C1 segment of cervical spinal cord (tissue), 14 donors: Measurements from ENCODE around the gene EML6.
"Not testable (repeated sequence)": the region's sequence is repeated elsewhere in the genome, so short reads cannot be mapped to it uniquely, and the experiment has no call there.

Experiments used
- DNase-seq, 14 donors: peaks; one replicate each; lab custom pipeline; 2025; lab: John Stamatoyannopoulos, UW

The EML6 gene

DNA sequence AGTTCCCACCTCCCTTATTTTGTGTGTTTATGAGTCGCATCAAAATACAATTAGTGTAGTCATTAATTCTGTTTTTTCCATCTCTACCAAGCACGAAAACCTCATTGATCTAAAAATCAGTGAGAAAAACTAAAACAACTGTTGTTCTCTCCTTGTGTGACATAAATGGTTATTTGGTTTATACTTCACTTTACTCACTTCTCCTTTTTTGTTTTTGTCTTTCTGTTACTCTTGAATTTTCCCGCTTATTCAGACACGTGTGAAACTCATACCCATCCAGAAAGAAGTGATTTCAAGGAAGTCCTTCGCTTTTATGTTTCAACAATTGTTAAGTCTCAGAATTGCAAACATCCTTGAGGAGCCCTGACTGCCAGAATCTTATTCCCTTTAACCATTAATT is 121.6 kb downstream of the EML6 start:
- no peak for DNase-seq

GRCh38 chr2:54845514-54845913 is 122.1 kb downstream of the EML6 start:
- DNase-seq = no peak

DNA sequence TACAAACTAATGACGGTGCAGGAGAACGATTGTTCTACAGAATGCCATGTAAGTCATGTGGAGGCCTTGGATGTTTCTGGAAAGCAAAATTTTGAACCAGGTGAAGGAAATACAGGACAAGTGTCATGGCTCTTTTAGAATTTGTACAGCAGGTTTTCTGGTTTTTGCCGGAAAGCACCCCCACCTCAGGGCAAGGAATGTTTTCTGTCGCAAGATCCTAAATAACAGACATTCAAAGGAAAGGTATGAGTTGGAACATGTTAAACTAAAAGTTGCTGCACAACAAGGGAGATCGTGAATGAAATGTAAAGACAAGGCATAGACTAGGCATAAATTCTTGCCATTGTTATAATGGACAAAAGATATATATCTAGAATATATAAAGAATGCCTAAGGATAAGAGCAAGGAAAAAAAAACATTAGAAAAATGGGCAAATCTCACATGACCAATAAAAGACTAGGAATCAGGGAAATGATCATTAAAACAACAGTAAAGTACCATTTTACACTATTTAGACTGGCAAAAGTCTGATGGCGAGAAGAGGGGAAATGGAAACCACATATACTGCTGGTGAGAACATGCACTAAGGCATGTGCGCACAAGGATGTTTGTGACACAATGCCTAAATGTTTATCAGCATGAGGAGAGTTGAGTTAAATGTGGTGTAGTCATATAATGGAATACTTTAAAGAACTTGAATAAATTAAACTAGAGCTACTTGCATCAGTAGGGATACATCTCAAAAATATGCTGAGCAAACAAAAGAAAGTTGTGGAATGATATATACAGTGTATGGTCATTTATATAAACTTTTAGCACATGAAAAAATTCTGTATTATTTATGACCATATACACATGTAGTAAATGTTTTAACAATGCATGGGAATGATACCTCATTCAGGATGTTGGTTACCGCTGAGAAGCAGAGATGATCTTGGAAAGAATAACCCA is 127.0 kb downstream of the EML6 start:
- DNase-seq = no peak

GRCh38 chr2:54853616-54854310 is 130.3 kb downstream of the EML6 start:
- no peak for DNase-seq

DNA sequence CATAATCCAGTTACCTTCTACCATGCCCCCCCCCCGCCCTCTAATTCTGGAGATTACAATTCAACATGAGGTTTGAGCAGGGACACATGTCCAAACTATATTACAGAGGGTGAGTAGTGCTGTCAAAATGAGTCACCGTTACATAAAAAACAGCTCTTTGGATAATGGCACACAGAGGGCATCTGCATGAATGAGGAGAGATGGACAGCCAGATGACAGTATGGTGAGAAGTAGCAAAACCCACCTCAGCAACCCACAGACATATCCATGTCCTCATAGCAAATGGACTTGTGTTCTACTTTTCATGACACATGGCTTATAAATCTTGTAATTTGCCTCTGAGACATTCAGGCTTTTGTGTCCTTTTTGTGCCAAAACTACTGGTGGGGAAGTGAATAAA is 132.0 kb downstream of the EML6 start:
- no peak for DNase-seq

GRCh38 chr2:54858021-54858681 is 134.7 kb downstream of the EML6 start:
- DNase-seq = no peak

- peak in 1 of 14 donors; percentile 63 for DNase-seq
Measured at GRCh38 chr2:54859416-54859815, 136.0 kb downstream of the EML6 start.

GRCh38 chr2:54859997-54860701 is 136.7 kb downstream of the EML6 start:
- no peak for DNase-seq

GRCh38 chr2:54862229-54862628 is 138.8 kb downstream of the EML6 start:
- no peak for DNase-seq

DNA sequence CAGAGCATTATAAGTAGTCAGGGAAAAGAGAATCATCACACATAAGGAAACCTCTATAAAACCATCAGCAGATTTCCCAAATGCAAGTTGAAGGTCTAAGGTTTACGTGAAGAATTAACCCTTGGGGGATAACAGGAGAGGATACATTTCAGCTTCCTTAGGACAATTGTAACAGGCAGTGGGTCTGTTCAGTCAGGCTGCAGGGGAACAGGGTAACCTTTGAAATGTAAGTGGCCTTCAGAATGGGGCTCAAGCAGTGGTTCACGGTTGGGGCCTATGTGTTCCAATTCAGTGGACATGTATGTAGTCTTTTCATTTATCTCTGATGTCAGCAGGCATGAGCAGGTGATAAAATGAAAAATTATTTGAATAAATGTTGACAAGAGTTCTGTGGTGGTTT is 139.3 kb downstream of the EML6 start:
- no peak for DNase-seq

DNA sequence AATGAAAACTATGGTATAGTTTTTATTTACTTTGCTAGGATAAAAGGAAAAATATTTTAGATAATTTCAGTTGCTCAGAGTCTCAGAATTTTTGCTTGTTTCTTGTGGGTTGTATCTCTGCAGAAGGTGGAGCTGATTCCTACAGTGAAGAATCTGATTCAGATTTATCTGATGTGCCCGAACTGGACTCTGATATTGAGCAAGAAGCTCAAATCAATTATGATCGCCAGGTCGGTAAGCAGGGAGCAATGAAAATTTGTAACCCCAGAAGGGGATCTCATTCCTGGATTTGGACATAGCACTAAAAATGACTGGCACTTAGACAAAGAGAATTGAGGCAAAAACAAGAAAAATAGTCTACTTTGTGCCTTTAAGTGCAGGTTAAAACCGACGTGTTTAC is 140.2 kb downstream of the EML6 start:
- DNase-seq = no peak

DNA sequence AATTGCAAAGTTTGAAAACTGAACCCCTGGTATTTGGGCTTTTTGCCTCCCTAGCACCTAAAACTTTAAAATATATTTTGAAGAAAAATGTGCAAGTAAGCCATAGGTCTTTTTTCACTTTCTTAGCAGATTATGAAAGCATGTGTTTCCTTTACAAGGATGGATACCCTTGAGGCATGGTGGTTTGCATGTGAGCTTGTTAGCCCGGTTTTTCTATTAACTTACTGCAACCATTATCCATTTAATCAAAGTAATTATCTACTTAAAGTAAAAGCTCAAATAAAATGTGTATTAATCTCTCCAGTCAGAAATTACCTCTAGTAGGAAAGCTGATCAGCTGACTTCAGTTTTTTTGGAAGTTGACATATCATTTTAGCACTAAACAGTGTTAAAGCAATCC is 140.6 kb downstream of the EML6 start:
- no peak for DNase-seq

GRCh38 chr2:54864727-54865126 is 141.3 kb downstream of the EML6 start:
- no peak for DNase-seq

GRCh38 chr2:54866179-54866578 is 142.7 kb downstream of the EML6 start:
- no peak for DNase-seq

DNA sequence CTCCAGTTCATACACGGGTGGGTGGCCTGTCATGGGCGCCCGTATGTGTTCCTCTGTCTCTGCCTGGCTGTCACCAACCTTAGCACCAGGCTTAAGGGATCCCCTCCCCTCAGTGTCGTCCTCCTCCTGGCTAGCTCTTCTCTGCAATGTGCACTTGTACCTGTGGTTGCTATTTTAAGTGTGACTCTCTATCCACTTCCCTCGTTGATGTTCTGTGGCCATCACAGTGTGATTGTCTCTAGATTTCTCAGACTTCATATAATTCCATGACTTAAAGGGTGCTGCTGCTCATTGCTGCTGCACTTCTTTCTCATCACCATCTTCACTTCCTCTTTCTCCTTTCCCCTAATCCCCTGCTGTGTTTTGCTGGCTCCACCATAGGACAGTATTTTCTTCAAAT is 143.4 kb downstream of the EML6 start:
- DNase-seq = no peak

GRCh38 chr2:54867457-54867856 is 144.0 kb downstream of the EML6 start:
- DNase-seq = no peak

DNA sequence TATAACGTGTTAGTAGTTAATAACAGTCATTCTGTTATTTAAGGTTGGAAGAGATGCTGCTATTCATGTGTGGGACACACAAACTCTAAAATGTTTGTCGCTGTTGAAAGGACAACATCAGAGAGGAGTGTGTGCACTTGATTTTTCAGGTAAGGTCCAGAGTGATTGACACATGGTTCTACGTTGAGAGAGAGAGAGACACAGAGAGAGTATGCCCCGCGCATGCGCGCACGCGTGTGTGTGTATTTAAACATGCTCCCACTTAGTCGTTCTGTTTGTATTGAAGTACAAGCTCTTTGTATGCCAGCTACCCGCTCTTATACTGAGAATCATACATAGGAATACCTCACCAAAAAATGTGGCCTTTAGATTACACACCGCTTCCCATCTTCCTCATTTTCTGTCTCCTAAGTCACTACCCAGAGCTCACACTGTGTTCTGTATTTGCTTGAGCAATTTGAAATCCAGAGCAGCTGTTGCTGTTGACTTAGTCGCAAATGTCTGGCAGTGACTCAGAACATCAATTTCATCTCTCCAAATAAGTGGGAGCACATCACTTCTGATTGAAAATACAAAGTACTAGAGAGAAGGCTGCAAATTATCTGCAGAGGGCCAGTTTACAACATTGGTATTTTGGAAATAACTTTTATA is 148.1 kb downstream of the EML6 start:
- no peak for DNase-seq

DNA sequence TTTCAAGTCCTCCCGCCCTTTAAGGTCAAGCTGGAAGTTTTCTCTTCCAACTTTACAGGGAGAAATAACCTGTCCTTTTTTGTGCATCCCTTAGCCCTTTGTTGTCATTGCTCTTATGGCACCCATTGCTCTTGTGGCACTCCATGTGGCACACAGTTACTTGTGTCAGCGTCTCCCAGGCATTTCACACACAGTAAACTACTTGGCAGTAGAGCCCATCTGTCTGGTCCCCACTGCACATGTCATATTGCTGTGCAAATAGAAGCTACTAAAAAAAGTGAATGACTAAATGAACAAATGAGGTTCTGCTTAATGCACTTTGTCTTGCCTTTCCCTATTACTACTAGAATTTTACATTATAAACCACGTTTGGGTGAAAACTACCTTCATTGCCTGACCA is 149.3 kb downstream of the EML6 start:
- no peak for DNase-seq

DNA sequence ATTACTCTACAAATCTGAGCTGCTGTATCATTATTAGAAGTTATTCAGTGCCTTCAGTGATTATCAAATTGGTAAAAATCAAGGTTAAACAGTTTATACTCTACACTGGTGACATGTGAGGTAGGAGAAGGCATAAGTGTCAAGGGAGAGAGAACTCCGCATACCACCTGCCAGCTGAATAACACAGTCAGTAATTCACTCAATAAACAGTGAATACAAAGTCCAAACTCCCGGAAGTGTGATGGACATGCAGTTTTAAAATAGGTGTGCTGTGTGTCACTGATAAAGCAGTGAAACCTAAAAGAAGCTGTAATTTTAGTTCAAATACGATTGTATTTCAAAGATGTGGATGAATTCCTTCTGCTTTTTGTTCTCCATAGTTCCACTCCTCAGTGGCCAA is 149.8 kb downstream of the EML6 start:
- DNase-seq = not testable (repeated sequence)

DNA sequence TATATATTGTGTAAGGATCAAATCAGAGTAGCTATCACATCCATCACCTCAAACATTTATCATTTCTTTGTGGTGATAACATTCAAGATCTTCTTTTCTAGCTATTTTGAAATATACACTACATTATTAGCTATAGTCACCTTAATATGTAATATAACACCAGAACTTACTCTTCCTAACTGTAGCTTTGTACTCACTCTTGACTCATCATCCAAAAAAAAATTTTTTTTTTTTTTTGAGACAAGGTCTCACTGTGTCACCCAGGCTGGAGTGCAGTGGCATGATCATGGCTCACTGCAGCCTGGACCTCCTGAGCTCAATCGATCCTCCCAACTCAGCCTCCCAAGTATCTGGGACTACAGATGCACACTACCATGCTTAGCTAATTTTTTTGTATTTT is 153.3 kb downstream of the EML6 start:
- DNase-seq = no peak

DNA sequence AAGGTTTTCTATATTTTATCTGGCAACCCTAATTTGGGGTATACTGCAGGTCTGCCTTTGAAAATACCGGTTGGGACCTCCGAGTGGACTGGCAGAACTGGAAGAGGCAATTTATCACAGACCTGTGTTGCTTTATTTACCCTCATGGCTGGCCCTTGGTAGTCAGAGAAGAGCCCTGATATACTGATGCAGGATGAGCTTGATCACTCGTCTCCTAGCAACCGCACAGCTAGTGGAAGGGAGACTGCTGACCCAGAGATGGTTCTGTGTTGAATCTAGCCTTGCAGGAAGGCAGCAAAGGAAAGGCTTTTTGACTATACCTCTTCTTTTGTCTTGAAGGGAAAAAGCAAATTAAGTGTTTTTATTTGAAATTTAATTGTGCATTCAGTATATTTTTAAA is 154.7 kb downstream of the EML6 start:
- DNase-seq = peak in 1 of 14 donors; percentile 87
